GM21529 (cell line): ENCODE data around the gene UBE2G1.

Source experiments
- ATAC-seq: cut with Tn5 transposase; IDR thresholded peaks from one replicate; pipeline ENCODE4 v1.9.1; 2021; ENCODE audit not compliant: unreplicated experiment

Gene UBE2G1

DNA sequence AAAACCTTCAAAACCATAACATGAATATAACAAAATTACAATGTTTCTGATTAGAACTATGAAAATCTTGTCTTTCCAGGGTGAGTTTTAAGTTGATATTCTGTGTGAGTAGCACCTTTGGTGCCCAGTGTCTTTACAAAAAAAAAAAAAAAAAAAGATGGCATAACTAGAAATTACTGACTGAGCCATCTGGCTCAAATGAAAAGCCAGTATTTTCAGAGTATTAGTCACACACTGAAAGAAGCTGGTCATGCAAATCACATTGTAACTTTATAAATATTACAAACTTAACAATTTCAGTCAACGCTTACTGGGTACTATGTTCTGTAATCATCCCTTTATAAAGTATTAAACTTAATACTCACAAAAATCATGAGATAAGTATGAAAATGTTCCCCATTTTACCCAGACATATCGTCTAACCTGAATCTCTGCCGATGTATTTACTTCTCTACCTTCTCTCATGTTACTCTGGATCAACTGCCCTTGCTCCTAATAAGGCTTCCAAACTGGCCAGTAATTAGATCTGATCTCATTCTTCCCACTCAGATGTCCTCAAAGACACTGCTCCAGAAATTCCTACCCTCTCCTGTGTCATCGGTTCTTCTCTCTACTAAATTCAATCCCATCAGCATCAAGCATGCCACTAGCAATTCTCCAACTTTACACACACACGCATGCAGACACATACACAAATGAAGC, 25.4 kb downstream of the UBE2G1 start:
- no peak for ATAC-seq

DNA sequence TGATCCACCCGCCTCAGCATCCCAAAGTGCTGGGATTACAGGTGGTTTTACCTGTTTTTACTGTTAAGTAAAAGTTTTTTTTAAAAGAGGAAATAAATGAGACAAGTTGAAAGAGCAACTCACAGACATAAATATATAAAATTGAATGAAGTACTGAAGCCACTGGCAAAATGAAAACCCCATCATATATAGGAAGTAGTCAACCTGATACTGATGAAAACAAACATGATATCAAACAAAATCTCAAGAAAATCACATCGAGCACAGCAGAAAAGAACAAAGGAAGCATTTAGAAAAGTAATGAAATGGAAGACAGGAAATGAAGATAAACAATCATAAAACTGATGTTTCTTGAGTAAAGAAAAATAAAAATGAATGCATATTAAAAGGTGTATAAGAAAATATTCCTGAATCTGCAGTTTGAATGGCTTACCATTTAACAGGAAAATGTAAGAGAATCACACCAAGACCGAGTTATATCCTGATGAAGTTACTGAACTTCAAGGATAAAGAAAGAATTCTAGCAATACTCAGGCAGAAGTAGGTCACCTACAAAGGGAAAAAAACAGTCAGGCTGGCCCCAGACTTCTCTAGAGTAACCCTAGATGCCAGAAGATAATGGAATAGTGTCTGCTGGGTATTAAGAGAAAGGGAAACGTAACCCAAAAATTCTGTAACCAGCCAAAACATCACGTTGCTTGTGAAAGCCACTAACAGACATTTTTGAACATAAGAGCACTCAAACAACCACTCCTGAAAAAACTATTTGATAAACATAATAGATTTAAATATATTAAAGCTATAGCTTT, 31.5 kb downstream of the UBE2G1 start:
- ATAC-seq: no peak

DNA sequence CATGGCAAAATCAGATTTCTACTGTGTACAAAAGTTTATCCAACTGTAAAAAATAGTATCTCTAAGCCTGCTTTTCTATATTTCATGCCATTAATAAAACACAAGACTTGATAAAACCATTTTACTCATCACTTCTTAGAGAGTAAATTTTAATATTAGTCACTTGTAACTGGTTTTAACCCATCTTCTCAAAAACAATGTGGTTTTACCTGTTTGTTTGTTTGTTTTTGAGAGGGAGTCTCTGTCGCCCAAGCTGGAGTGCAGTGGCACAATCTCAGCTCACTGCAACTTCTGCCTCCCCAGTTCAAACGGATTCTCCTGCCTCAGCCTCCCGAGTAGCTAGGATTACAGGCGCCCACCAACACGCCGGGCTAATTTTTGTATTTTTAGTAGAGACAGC, 32.1 kb downstream of the UBE2G1 start:
- no peak for ATAC-seq

DNA sequence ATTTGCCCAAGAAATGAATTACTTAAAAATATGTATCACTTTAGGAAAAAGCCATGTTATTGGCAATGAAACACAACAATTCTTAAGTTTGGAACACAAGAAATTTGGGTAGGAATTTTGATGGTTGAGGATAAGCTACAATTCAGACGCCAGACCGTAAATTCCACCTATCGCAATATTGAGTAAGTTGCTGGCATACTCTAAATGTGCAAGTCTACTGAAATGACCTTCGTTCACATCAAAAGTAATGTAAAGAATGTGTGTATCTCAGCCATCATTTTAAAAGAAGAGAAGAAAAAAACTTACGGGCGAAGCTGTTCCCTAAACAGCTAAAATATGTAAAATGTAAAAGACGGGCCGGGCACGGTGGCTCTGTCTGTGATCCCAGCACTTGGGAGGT, 33.4 kb downstream of the UBE2G1 start:
- no peak for ATAC-seq

DNA sequence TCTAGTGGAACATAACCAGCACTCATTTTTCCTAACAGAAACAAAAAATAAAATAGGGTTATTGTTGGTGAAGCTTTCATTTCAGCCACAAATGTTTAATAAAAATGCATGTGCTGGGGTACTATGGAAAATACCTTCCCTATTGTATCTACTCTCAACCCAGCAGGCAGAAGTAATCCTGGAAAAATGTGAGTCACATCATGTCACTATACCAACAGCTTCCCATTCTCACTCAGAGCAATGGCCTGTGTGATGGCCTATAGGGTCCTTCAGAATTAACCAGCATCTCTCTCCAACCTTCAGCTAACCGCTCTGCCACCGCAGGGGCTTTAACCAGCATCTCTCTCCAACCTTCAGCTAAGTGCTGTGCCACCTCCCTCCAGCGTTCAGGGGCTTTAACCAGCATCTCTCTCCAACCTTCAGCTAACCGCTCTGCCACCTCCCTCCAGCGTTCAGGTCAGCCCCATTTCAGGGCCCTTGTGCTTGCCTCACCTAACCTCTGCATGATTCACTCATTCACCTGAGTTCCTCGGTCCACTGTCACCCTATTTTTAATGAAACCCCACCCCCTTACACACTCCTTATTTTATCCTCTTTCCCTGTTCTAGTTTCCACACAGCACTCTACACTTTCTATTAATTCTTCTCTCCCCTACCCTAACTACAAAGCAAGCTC, 34.0 kb downstream of the UBE2G1 start:
- no peak for ATAC-seq

DNA sequence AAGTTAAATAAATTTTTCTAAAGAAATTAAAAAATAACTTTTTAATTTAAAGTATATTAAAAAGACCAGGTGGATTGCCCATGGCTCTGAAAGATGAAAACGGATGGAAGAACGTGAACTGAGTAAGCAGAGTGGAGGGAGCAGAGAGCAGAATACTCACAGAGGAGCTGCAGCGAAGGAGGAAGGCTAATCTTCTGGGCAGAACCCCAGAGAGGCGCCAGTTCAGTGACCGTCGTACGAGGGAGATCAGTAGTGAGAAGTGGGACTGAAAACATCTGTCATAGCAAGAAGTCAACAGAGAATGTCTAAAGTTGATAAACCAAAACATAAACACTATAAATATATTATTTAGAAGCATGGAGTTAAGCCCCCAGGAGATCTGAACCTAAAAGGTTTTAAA, 34.9 kb downstream of the UBE2G1 start:
- ATAC-seq: peak; percentile 55

DNA sequence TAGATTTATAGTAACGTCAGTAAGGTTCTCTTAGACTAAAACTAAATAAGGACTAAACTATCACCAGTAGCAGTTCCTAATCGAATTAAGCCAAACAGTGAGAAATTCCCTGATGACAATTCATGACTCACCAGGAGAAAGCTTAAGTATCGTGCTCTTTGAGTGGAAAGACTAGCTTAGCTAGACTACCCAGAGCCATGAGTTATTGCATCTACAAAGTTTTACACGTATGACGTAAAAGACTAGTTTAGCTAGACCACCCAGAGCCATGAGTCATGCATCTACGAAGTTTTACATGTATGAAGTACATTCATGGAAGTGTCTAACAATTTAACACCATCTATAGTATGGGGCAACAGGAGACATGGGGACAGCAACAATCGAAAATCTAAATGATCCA, 36.6 kb downstream of the UBE2G1 start:
- ATAC-seq: no peak

DNA sequence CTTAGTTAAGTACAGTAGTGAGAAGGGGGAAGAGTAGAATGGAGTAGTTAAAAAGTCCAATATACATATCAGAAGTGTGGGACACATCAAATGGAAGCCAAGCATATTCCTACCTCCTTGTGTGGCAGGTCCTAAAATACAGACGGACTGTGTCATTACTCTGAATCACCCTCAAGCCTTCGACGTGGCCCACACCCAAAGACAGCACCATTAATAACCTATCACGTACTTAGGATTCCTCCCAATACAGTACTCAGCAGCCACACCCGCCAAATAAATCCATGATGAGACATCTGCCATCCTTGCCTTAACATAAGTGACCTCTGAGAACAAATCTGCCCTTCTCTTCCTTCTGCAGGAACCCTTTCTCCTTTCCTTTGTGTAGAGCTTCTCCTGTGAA, 38.9 kb downstream of the UBE2G1 start:
- ATAC-seq: no peak

DNA sequence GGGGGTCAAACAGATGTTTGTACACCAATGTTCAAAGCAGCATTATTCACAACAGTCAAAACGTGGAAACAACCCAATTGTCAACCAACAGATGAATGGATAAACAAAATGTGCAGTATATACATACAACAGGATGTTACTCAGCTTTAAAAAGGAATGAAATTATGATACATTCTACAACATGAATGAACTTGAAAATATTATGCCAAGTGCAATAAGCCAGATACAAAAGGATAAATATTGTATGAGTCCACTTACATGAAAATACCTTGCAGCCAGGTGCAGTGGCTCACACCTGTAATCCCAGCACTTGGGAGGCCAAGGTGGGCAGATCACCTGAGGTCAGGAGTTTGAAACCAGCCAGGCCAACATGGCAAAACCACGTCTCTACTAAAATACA, 39.9 kb downstream of the UBE2G1 start:
- no peak for ATAC-seq

DNA sequence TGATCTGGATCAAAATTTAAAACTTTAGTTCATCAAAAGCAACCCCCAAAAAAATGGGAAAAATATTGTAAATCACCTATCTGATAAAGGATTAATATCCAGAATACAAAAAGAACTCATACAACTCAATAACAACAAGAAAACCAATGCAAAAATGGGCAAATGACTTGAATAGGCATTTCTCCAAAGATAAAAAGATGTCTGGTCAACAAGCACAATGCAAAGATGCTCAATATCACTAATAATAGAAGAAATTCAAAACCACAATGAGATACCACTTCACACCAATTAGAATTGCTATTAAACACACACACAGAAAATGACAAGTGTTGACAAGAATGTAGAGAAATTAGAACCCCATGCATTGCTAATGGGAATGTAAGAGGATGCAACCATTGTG, 40.4 kb downstream of the UBE2G1 start:
- ATAC-seq: no peak

DNA sequence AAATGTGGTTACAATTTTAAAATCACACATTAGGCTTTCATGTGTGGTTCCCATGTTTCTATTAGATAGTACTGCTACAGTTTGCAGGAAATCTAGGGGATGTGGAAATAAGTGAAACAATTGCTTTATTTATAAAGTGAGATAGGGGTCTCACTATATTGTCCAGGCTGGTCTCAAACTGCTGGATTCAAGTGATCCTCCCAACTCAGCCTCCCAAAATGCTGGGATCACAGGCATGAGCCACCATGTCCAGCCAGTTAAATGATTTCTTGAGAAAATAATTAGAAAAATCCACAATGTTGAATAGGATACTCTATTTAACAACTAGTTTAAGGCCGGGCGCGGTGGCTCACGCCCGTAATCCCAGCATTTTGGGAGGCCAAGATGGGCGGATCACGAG, 42.0 kb downstream of the UBE2G1 start:
- ATAC-seq: no peak

DNA sequence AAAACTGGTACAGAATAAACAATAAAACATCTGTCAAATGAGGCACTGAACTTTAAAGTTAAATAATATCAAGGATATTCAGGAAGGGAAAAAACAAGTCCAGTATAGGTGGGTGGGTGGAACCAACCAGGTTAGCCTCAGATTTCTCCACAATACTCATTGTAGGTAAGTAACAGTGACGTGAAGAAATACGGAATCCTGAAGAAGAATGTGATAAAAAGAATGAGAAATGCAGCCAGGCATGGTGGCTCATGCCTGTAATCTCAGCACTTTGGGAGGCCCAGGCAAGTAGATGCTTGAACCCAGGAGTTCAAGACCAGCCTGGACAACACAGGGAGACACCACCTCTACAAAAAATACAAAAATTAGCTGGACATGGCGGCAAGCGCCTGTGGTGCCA, 47.3 kb downstream of the UBE2G1 start:
- ATAC-seq: no peak

DNA sequence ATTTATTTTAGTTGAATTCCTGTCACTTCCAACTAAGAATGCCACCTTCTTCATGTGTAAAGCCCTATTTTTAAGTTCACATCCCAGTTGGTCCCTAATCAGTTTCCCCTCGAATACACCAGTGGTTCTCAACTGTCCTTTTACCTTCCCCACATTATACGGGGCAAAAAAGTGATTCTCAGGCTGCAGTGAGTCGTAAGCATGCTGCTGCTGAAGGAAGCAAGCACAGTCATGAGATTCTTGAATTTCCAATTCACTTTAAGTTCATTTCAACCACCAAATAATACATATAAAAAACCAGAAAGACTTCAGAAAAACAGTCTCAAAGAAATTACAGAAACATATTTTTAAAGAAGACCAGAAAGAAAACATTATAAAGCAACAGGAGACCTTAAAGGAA, 47.9 kb downstream of the UBE2G1 start:
- no peak for ATAC-seq

DNA sequence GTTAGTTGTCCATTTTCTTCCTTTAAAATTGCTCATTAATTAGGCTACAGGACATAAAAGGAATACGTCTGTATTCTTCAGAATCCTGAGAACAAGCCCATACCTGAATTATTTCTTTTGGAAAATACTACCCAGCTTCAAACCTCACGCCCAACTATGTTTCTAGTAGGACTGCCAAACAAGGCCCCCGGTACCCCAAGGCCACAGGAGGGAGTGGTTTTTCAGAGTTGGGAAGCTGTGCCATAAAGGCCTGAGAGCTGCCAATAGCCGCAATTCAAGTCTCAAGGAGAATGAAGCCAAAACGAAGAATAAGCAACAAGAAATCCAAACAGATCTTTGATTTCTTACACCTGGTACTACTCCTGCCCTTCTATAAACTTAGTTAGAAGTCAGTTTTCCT, 48.3 kb downstream of the UBE2G1 start:
- no peak for ATAC-seq

DNA sequence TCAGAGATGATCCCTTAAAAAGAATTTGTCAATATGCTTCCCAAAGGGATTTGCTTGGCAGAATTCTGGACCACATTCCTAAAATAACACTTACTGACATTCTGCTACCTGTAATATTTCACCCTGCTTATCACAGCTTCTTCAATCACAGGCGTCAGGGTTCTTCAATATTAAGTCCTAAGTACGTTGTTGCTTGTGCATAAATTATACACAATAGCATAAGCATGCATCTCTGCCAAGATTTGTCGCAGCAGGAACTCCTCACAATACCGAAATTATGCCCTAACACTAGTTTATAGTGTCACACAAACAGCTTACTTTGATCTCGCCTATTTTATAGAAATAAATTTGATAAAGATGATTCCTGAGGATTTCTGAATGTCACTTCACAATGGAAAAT, 48.9 kb downstream of the UBE2G1 start:
- ATAC-seq: no peak

DNA sequence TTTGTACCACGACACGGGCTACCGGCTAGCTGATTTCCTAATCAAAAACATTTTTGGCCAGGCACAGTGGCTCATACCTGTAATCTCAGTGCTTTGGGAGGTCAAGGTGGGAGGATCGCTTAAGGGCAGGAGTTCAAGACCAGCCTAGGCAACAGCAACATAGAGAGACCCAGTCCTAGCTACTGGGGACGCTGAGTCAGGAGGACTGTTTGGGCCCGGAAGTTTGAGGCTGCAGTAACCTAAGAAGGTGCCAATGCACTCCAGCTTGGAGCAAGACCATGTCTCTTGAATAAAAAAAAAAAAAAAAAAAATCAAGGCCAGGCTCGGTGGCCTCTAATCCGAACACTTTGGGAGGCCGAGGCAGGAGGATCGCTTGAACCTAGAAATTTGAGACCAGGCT, 49.8 kb downstream of the UBE2G1 start:
- ATAC-seq: no peak

DNA sequence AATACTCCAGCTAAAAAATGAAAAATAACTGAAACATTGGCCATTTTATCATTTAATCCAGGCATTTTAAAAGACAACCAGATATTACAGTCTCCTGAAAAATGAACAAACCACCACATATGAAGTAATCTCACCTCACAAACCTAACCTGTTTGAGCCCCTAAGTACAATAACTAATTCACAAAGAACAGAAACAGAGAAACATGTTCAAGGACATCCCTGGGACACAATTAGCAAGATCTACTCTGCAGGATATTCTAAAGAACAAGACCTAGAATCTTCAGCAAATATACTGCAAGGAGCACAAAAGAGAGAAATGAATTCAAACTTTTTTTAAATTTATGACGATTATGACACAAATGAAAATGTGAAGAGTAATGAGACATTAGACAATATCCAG, 51.9 kb downstream of the UBE2G1 start:
- ATAC-seq: no peak

DNA sequence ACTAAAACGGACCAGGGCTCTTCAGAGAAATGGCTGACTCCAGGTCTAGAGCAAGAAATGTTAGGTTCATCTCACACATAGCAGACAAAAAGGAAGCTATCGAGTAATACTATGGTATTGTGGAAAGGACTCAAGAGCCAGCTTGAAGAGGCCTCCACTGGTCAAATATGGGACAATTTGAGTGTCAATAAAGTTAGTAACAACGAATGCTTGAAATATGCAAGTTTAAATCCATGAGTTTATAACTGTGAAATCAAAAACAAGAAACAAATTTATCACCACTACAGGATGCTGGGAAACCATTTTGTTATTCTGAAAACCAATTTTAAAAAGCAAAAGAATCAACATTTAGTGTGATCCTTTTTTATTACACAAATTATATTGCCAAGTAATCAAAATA, 52.3 kb downstream of the UBE2G1 start:
- no peak for ATAC-seq

DNA sequence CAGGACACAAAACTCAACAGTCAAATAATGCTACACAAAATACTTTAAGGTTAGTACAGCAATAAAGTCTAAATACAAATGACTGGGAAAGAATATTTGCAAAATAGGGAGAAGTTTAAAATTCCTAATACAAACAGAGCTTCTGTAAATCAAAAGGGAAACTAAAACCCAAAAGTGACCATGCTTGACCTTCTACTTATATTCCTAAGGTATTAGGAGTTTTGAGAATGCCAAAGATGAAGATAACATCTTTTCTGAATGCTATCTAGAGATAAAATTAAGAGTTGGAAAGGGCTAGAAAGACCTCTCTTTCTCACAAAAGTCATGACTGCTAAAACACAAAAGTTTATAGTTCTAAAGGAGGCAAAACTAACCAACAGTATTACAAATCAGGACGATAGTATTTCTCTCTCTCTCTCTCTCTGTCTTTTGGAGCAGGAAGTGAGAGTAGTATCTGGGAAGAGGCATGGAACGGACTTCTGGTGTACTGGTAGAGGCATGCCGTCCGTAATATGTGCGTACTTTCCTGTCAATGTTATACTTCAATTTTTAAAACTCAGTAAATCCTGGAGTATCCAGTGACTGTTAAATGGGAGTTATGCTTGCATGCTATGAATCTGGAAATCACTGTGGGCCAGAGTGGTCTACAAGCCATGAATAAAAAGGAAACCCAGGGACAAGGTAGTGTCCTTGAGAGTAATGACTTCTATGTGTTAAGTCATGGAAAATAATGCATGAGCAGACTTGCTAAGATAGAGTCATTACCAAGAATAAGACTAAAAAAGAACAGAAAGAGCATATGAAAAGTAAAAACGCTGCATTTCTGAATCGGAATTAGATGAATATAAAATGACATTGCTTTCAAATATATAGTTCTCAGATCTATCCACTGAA, 53.0 kb downstream of the UBE2G1 start:
- no peak for ATAC-seq

DNA sequence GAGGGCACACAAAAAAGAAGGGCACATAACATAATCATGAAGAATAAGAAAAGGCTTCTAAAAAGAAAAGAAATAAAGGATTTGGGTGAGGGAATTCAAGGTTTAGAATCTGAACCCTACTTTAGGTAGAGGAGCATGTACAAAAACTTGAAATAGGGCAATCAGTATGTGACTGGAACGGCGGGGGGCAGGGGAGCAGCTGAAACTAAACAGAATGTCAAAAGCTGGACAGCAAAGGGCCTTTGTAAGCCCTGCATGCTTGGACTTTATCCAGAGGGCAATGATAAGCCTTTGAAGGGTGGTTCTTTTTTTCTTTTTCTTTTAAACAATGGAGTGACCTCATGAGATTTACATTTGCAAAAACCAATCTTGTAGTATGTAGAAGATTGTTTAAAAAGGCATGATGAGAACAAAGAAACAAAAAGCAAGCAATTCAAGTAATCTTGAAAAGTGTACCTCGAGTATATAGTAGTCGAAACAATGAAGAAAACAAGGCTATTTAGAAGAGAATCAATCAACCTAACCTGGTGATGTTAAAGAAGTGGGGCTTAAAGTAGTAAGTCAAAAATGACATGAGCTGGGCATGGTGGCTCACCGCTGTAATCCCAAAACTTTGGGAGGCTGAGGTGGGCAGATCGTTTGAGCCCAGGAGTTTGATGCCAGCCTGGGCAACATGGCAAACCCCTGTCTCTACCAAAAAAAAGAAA, 56.0 kb downstream of the UBE2G1 start:
- ATAC-seq: no peak

DNA sequence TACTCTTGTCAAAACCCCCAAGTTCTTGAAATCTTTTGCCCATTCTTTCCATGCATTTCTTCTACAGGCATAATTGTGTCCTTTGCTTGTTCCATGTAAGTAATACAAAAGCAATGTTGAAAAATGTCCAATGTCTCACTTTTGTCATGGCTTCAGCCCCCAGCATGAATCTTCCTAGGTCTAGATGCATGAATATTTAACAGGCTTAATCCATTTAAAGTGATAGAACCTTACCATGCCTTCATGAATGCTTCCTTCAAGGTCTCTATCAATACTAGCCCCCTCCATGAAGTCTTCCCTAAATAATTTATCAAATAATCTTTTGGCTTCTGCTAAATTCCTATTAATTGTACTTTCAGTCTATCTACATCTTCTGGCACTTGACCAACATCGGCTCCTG, 56.6 kb downstream of the UBE2G1 start:
- no peak for ATAC-seq
